Stimulated activated CD4-positive, alpha-beta T cell treated with anti-CD3 and anti-CD28 coated beads, Interleukin-12 subunit alpha, Interleukin-12 subunit beta, amount 100 ng/mL, for 4 hours (primary cell): Measurements from ENCODE around the gene KRTAP2-2.
"Not testable (repeated sequence)": the region's sequence is repeated elsewhere in the genome, so short reads cannot be mapped to it uniquely, and the experiment has no call there.

Experiments
- DNase-seq: peaks from one replicate; pipeline ENCODE4 v3.0.0-alpha.2; 2020

Gene KRTAP2-2

GRCh38 chr17:41055130-41055529, at the start of gene KRTAP2-2:
KRTAP2-2 (minus strand) TSS chr17:41055230; CDS start chr17:41055211, 19 bp downstream.
- not testable (repeated sequence) for DNase-seq

GRCh38 chr17:41104386-41105038, 49.5 kb upstream of the KRTAP2-2 start:
- not testable (repeated sequence) for DNase-seq

- no peak for DNase-seq
Observed at GRCh38 chr17:41103896-41104295, 48.9 kb upstream of the KRTAP2-2 start.

- DNase-seq = no peak
Observed at GRCh38 chr17:41101586-41102259, 46.7 kb upstream of the KRTAP2-2 start, which contains the start of gene KRTAP4-16. KRTAP4-16 (minus strand) TSS chr17:41102209; CDS start chr17:41102209, 0 bp downstream.

GRCh38 chr17:41099682-41100480, 44.9 kb upstream of the KRTAP2-2 start:
- not testable (repeated sequence) for DNase-seq

- DNase-seq = no peak
Observed at GRCh38 chr17:41098481-41098880, 43.5 kb upstream of the KRTAP2-2 start.

GRCh38 chr17:41098042-41098441, 43.0 kb upstream of the KRTAP2-2 start, which contains the start of gene KRTAP4-8:
KRTAP4-8 (minus strand) TSS chr17:41098142; CDS start chr17:41098084, 58 bp downstream.
- no peak for DNase-seq

GRCh38 chr17:41096055-41096454, 41.0 kb upstream of the KRTAP2-2 start:
- DNase-seq = no peak

- not testable (repeated sequence) for DNase-seq
Observed at GRCh38 chr17:41088760-41089352, 33.8 kb upstream of the KRTAP2-2 start.

- not testable (repeated sequence) for DNase-seq
Observed at GRCh38 chr17:41084100-41084856, 29.2 kb upstream of the KRTAP2-2 start, which contains the start of gene KRTAP4-7. KRTAP4-7 (plus strand) TSS chr17:41084150; CDS start chr17:41084207, 57 bp downstream.

- DNase-seq = not testable (repeated sequence)
Observed at GRCh38 chr17:41083427-41083826, 28.4 kb upstream of the KRTAP2-2 start.

- no peak for DNase-seq
Observed at GRCh38 chr17:41082626-41083025, 27.6 kb upstream of the KRTAP2-2 start.

- no peak for DNase-seq
Observed at GRCh38 chr17:41076788-41077187, 21.8 kb upstream of the KRTAP2-2 start.

GRCh38 chr17:41073676-41074075, 18.6 kb upstream of the KRTAP2-2 start:
- DNase-seq = no peak

GRCh38 chr17:41071606-41072360, 16.8 kb upstream of the KRTAP2-2 start:
- DNase-seq = no peak

GRCh38 chr17:41069031-41069430, 14.0 kb upstream of the KRTAP2-2 start:
- no peak for DNase-seq

- no peak for DNase-seq
Observed at GRCh38 chr17:41067281-41067680, 12.3 kb upstream of the KRTAP2-2 start.

GRCh38 chr17:41065829-41066624, 11.0 kb upstream of the KRTAP2-2 start, which contains the start of gene KRTAP2-4:
KRTAP2-4 (minus strand) TSS chr17:41065879; CDS start chr17:41065845, 34 bp downstream.
- no peak for DNase-seq

- DNase-seq = not testable (repeated sequence)
Observed at GRCh38 chr17:41065016-41065689, 10.1 kb upstream of the KRTAP2-2 start.

- no peak for DNase-seq
Observed at GRCh38 chr17:41064301-41064700, 9.3 kb upstream of the KRTAP2-2 start.
